GM18519 (cell line): ENCODE measurements around the gene MRPS21.

Experiments used
- ATAC-seq: cut with Tn5 transposase; IDR thresholded peaks from one replicate; pipeline ENCODE4 v1.9.1; 2021; ENCODE audit warnings: mild to moderate bottlenecking, moderate library complexity; ENCODE audit not compliant: unreplicated experiment, low FRiP score

The MRPS21 gene

DNA sequence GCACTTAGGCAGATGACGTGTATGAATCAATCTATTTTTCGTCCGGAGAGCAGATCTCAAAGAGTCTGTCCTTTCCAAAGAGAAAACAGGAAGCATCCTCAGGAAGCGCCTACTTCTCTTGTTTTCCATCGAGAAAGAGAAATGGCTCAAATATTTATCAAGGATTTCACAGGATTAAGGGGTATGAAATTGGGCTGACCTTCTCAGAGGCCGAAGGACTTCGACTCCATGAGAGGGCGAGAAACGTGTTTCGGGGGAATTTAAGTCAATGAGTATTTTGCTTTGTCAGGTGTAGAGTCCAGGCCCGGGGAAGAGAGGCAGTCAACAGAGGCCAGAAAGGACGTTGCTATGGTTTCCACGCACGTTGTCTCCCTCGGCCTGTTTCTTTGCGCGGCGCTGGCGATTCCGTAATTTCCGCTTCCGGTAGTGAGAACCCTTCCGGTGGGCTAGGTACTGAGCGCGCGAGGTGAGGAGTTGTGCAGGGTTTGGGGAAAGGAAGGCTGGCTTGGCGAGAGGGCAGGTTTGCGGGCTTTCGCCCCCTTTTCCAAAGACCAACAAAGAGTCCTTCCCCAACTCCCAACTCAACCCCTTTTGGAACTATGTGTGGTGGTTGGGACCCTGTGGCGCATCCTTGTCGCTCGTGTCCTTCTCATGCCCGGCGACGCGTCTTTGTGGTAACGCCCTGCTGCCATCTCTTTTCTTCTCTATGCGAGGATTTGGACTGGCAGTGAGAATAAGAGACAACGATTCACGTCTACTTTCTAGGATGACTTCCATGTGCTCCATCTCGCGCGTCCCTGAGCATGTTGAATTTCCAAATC is at the start of gene MRPS21:
MRPS21 (plus strand) TSS at position 429 of the 821 bp plus-strand sequence. CDS start 506 bp downstream, outside the sequence.
- ATAC-seq, result no peak

DNA sequence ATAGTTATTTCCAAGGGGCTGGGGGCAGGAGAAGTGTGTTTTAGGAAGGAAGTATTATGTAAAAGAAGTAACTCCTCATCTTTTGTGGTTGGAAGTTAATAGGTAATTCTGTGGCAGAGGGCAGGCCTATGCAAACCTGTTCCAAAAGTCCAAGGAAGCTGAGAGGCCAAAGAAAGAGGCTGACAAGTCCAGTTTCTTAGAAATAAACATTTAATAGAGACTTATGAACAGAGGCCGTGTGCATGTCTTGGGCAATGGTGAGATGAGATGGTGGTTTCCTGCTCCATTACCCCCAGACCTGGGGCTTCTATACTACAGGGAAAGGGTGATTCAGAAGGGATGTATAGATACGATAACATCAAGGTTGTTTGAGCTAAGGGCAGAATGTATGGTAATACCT is 43.7 kb upstream of the MRPS21 start:
- no peak for ATAC-seq

DNA sequence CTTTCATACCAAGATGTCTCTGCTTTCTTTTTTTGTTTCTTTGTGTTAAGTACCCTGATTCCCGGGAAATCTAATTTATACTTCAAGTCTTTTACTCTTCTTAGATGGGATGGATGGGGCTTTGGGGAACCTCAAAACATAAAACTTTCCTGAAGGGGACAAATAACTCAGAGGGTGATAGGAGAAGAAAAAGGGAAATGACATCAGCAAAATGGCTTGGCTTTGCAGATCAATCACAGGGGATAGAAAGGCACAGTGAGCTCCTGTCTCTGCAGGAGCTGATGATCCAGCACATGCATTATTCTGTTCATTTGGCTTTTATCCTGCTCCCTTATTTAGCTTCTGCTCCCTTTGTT is 37.5 kb upstream of the MRPS21 start:
- no peak for ATAC-seq

DNA sequence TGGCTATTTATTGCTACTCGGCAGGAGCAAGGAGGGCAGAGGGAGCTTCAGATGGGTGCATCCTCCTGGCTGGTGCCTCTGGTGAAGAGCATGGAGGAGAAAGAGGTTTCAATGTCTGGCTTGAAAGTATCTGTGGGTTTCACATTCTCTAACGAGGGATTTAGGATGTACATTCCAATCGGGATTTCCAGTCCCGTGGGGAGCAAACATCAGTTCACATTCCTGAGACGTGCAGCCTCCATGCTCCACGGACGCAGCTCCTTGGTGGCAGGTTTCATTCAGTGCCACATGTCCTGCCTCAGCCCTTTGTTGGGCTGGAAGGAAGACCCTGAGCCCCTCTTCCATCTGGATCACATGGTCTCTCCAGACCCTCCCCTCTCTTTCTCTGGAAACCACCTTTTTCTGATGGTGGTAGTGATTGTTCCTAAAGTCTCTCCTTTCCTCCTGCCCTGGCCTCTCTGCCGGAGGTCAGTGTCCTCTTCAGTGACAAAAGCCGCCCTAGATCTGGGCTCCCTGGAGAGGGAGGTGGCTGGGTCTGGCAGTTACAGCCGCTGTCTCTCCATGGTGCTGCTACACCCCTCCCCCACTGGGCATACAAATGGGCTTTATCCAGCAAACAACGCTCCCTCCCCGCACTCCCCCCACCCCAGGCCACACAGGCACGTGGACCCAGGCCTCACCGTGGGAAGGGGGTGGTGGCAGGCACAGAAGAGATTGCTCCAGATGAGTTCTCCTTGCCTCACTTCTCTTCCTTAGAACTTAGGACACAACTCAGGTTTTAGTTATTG is 36.9 kb upstream of the MRPS21 start:
- ATAC-seq, result no peak

DNA sequence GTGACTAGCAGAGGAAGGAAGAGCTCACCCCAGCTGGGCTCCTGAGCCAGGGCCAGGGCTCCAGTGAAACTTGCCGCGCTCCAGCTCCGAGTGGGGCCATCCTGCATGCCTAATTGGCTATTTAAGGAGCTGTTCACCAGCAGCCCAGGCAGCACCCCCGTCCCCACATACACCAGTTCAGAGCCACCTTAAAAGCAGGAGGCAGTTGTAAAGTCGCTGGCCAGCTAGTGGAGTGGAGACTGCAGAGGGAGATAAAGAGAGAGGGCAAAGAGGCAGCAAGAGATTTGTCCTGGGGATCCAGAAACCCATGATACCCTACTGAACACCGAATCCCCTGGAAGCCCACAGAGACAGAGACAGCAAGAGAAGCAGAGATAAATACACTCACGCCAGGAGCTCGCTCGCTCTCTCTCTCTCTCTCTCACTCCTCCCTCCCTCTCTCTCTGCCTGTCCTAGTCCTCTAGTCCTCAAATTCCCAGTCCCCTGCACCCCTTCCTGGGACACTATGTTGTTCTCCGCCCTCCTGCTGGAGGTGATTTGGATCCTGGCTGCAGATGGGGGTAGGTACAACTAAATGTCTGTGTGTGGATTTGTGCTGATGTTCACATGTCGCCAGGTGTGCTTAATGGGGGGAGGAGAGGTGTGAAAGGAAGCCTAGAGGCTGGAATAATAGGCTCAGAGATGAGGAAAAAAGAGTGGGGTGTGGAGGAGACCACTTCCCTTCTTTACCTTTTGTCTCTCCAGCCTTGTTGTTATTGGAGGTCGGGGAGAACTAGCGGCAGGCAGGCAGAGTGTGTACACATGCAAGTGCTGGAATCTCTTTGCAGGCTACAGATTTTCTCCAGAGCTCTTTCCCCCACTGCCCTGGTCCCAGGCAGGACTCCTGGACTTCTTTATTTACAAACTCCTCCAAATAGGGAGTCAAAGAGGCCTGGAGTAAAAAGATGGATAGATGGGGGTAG is 35.8 kb upstream of the MRPS21 start, which contains the start of gene CA14:
CA14 (plus strand) TSS at position 151 of the 962 bp plus-strand sequence; CDS start at position 506, 355 bp downstream.
- no peak for ATAC-seq

DNA sequence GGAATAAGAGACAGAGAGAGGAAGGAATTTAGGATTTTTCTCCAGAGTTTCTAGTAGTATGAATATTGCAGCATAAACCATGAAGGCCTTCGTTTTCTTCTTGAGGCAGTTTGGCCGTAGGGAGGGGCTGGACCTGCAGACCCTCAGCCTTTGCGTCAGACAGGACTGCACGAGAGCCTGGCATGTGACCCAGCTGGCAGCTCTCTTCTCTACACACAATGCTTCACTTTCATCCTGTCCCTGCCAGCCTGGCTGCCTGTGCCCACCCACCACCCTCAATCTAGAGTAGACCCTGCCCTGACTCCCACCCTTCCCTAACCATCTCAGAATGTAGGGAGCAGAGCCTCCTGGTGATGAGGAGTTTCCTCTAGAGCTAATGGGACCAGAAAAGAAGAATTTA is 34.4 kb upstream of the MRPS21 start:
- no peak for ATAC-seq

DNA sequence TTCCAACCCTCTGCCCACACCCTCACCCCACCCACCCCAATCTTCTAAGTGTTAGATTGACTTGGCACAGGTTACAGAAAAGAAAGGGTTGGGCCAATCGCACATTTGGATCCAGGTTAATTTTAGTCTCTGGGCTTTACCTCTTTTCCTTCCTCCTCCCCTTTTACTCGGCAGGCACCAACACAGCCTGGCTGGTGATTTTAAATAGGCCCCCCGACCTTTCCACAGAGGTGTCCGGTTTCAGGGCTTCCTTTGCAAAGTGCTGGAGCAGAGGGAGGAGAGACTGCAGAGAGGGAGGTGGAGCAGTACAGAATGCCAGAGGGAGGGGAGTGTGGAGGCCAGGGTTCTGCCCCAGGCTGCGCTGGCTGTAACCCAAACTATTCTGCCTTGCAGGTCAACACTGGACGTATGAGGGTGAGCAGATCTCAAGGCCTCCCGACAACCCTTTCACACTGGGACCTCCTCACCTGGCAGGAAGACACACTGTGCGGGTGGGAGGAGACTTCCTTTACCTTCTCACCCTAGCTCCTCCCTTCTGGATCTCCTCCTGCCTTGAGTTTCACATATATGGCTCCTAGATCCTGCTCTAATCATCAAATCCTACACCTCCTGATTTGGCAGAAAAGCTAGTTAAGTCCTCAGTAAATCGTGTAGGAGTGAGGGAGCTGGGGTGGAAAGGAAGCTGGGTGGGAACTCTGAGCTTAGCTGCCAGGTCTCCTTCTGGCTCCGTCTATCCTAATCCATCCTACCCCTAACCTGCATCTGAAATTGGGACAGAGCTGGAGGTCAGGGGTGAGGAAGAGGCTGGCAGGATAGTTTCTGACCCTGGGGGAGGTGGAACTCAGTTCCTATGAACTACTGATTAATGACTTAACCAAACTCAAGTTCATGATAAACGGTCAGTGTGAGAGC is 33.6 kb upstream of the MRPS21 start:
- no peak for ATAC-seq

DNA sequence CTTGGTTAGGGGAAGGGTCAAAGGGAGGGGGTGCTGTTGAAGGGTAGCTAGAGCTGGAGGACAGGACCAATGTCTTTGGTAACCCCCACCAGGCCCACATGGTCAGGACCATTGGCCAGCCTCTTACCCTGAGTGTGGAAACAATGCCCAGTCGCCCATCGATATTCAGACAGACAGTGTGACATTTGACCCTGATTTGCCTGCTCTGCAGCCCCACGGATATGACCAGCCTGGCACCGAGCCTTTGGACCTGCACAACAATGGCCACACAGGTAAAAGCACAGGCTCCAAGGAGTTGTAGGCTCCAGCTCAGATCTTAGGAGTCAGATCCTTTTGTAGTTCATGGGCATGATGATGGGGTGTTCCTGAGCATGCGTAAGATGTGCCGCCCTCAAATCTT is 32.3 kb upstream of the MRPS21 start:
- no peak for ATAC-seq

DNA sequence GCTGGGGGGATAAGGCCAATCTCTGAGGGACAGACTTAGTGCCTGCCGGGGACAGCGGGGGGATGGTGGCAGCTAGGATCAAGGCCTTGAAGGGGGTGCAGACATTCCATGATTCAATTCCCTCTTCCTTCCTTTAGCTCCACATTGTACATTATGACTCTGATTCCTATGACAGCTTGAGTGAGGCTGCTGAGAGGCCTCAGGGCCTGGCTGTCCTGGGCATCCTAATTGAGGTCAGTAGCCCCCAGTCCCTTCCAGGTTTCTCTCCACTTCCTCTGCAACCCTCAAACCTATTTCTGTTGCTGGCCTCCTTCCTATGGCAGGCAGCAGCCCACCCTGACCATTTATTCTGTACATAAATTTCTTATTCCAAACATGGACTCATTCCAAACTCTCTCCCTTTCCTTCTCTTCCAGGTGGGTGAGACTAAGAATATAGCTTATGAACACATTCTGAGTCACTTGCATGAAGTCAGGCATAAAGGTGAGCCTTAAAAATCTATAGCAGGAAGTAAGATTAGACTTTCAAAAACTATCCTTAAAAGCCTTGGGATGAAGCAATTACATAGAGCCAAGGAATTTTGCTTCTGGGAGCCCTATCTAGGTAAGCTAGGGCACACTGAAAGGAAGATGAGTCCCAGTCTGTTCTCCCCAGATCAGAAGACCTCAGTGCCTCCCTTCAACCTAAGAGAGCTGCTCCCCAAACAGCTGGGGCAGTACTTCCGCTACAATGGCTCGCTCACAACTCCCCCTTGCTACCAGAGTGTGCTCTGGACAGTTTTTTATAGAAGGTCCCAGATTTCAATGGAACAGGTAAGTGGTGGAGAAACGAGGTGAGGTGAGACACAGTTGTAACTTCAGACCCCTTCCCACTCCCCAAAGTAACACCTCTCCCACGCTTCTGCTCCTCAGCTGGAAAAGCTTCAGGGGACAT is 31.0 kb upstream of the MRPS21 start:
- ATAC-seq, result no peak

DNA sequence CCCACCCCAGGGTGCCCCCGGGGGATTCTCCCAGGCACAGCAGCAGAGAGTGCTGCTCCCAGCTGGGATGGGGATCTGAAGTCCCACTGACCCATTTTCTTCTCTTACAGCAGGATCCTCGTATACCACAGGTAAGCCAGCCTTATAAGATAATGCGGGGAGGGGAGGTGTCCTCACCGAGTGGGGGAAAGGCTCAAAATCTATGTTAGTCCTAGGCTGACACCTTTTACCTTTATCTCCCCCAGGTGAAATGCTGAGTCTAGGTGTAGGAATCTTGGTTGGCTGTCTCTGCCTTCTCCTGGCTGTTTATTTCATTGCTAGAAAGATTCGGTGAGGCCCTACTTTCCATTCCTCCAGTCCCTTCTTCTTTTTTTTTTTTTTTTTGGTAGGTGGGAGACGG is 30.1 kb upstream of the MRPS21 start:
- no peak for ATAC-seq

DNA sequence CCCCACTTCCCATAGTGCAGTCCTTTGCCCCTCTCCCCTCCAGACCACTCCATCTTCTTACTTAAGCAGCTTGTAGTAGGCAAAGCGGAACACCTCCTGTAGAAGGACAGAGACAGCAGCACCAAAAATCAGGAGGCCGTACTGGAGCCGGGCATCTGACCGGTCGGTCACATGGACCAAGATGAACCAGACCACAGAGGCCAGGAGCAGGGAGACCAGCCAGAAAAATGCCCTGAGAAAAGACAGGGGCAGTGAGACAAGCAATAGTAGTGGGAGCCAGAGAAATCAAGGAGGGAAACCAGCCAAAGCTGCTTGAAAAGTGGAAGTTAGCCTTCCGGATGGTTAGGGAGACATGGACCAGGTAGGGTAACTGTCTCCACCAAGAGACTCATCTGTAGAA is 25.8 kb upstream of the MRPS21 start:
- ATAC-seq, result no peak

DNA sequence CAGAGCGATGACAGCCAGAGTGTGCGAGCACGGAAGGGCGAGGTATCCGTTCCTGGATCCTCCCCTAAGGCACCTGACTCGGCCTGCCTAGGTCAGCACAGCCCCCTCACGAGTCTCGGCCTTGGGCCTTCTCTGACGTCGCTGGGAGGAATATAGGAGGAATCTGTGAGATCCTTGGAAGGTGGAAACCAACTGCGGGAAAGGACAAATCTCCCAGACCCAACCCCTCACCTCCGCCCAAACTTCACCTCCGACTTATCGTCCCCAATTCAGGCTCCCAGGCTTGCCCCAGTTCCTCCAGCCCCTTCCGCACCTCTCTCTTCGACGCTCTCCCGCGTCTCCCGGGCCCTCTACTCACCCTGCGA is 25.3 kb upstream of the MRPS21 start:
- no peak for ATAC-seq

DNA sequence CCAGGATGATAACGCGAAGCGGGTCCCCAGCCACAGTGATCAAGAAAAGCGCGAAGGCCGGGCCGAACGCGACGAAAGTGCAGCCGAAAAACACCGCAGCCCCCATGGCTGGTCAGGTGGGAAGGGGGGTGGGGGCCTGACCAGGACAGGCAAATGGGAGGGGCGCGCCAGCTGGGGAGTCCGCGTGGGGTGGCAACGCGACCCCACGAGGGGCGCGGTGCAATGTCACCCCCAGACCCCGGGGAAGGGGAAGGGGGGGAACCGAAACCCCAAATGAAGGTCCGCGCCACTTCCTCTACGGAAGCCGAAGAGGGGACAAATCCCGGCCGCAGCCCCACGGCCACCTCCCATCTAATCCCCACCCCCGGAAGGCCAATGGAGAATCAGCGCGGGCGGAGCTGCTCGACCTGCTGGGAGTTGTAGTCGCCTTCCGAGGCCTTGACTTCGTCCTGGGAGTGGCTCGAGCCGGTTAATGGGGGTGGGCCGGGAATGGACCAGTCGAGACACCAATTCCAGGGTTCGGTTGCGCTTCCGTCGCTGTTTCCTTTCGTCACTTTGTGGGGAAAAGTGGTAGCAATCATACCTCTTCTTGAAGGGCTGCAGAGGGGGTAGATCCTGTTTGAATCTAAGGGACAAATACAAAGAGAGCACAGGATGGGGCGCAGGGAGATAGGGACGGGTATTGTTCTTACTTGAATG is 24.8 kb upstream of the MRPS21 start, which contains the start of gene APH1A:
APH1A (minus strand) TSS at position 312 of the 699 bp plus-strand sequence; CDS start at position 106, 206 bp downstream.
- ATAC-seq, result peak; percentile 49

DNA sequence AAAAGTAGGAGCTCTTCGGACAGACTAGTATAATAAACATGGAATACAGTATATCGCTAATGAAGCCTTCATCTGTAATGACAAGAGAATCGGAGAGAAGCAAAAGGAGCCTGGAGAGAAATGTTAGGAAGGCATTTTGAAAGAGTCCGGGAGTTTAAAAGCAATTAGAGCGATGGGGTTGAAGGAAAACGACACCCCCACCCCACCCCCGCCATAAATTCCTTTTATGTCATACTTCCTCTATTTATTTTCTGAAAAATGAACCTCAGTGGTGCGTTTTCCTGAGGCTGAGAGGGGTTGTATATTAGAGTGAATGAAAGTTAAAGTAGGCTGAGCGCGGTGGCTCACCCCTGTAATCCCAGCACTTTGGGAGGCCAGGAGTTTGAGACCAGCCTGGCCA is 24.2 kb upstream of the MRPS21 start:
- ATAC-seq, result no peak

DNA sequence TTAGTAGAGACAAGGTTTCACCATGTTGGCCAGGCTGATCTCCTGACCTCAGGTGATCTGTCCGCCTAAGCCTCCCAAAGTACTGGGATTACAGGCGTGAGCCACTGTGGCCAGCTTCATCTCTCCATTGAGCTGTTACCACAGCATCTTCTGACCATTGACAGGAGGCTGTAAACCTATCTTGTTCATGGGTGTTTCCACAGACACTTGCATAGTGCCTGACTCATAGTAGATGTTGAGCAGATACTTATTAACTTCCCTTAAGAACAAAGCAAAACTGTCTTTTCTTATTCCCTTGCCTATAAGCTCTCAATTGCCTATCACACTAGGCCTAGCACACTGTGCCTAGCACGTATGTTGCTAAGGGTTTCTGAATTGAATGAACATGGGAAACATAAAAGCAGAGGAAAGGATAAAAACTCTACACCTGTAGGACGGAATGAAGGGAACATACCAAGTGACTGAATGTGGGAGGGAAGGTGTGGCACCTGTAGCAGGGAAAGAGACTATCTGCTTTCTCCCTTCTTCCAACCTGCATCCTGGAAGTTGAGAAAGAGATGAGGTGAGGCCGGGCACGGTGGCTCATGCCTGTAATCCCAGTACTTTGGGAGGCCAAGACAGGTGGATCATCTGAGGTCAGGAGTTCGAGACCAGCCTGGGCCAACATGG is 22.2 kb upstream of the MRPS21 start:
- no peak for ATAC-seq

DNA sequence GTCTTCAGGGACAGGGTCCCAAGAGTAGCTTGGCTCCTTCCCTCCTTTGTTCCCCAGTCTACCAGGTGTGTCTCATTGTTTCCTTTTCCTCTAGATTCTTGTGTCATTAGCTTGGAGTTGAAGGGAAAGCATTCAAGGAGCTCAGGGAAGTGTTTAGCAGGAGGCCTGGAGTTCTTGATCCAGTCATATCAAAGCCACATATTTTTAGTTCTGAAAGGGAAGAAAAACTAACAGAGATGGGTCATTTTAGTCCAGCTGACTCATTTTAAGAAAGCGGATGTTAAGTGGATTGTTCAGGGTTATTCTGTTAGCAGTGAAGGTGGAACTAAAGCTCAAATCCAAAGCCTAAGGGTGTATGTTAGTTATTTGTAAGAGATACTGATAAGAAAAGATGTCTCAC is 20.4 kb upstream of the MRPS21 start:
- no peak for ATAC-seq

DNA sequence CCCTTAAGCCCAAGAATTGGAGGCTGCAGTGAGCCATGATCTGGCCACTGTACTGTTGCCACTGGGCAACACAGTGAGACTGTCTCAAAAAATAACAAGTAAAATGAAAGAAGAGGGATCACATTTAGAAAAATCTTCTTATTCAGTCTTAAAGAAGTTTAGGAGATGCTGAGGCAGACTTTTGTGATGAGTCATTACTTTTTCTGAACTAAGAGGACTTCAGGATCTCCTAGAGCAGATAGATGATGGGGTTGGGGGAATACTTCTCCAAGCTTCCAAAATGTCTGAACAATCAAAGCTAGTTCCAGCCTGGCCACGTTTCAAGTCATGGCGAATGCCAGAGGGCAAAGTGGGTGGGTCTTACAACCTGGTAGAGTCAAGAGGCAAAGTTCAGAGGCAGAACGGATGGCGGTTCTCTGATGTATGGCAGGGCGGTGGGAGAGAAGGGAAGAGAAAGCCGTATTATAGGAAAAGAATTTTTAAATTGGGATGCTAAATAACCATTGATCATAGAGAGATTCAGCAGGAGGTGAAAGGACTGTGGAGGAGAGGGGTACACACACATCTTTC is 13.4 kb upstream of the MRPS21 start:
- ATAC-seq, result no peak
